GM21526 (cell line): ENCODE data around the gene RANBP1.
"Not testable (repeated sequence)": the region's sequence is repeated elsewhere in the genome, so short reads cannot be mapped to it uniquely, and the experiment has no call there.

Source experiments
- ATAC-seq: cut with Tn5 transposase; IDR thresholded peaks from one replicate; pipeline ENCODE4 v1.9.1; 2021; ENCODE audit warnings: moderate library complexity; ENCODE audit not compliant: unreplicated experiment, low FRiP score

The RANBP1 gene

GRCh38 chr22:20115691-20116375 lies at the start of gene RANBP1:
Gene RANBP1, plus strand, starts transcription at chr22:20116104. Its CDS starts 81 bp downstream, at chr22:20116185.
- ATAC-seq: no peak

GRCh38 chr22:20066617-20067383 lies 49.1 kb upstream of the RANBP1 start:
- ATAC-seq: no peak

GRCh38 chr22:20067384-20067682 lies 48.6 kb upstream of the RANBP1 start:
- not testable (repeated sequence) for ATAC-seq

GRCh38 chr22:20068640-20069039 lies 47.3 kb upstream of the RANBP1 start:
- no peak for ATAC-seq

- ATAC-seq: no peak
These were observed 46.4 kb upstream of the RANBP1 start for GRCh38 chr22:20069331-20070042.

- no peak for ATAC-seq
These were observed 44.4 kb upstream of the RANBP1 start for GRCh38 chr22:20071524-20071972.

GRCh38 chr22:20076627-20077172 lies 39.2 kb upstream of the RANBP1 start:
- ATAC-seq: no peak

GRCh38 chr22:20079745-20080444 lies 36.0 kb upstream of the RANBP1 start, which contains the start of gene DGCR8:
Gene DGCR8, plus strand, starts transcription at chr22:20080241. Its CDS starts 5,723 bp downstream, at chr22:20085964.
- ATAC-seq: peak; percentile 65

GRCh38 chr22:20080445-20080775 lies 35.5 kb upstream of the RANBP1 start:
- ATAC-seq: peak; percentile 59

GRCh38 chr22:20080776-20081654 lies 34.9 kb upstream of the RANBP1 start:
- ATAC-seq: no peak

GRCh38 chr22:20083157-20083890 lies 32.6 kb upstream of the RANBP1 start:
- no peak for ATAC-seq

GRCh38 chr22:20083891-20084546 lies 31.9 kb upstream of the RANBP1 start:
- ATAC-seq: no peak

- no peak for ATAC-seq
These were observed 31.1 kb upstream of the RANBP1 start for GRCh38 chr22:20084547-20085413.

GRCh38 chr22:20085651-20086050 lies 30.3 kb upstream of the RANBP1 start:
- ATAC-seq: no peak

GRCh38 chr22:20086101-20086599 lies 29.8 kb upstream of the RANBP1 start:
- ATAC-seq: no peak

GRCh38 chr22:20086763-20087162 lies 29.1 kb upstream of the RANBP1 start:
- ATAC-seq: no peak
